ENCODE results near the gene RPS25.
"Not testable (repeated sequence)": the region's sequence is repeated elsewhere in the genome, so short reads cannot be mapped to it uniquely, and the experiment has no call there.

Gene RPS25

DNA sequence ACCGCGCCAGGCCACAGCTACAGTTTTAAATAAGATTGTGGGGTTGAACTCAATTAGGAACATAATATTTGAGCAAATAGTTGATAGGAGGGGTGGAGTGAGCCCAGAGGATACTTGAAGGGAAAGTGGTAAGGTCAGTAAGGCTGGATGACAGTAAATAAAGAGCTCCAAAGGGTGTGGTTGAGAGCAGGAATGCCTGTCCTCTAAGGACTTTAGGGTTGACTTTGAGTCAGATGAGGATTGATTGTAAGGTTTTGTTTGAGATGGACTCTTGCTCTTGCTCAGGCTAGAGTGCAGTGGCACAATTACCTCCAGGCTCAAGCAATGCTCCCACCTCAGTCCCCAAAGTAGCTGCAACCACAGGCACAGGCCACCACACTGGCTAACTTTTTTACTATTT is 44.2 kb downstream of the RPS25 start:
- no peak for DNase-seq (ENCODE audit: low read depth in 4 of 4, low spot score in 1 of 4)

- no peak for DNase-seq (ENCODE audit: low read depth in 4 of 4, low spot score in 1 of 4)
Measured at GRCh38 chr11:118971646-118972045, 46.5 kb downstream of the RPS25 start, which contains the start of gene FOXR1. Gene FOXR1, plus strand, starts transcription at chr11:118971761. Its CDS starts 171 bp downstream, at chr11:118971932.

DNA sequence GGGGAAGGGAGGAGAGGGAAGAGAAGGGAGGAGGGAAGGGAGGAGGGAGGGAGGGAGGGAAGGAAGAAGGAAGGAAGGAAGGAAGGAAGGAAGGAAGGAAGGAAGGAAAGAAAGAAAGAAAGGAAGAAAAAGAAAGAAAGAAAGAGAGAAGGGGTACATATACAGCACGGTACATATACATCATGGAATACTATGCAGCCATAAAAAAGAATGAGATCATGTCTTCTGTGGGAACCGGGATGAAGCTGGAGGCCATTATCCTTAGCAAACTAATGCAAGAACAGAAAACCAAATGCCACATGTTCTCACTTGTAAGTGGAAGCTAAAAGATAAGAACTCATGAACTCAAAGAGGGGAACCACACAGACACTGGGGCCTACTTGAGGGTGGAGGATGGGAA is 48.6 kb downstream of the RPS25 start:
- not testable (repeated sequence) for DNase-seq (ENCODE audit: low read depth in 4 of 4, low spot score in 1 of 4)

All from stimulated activated CD4-positive, alpha-beta T cell treated with anti-CD3 and anti-CD28 coated beads, Interleukin-1b, Interleukin-23, amount 100 ng/mL, for 24 hours (primary cell).